Measurements from ENCODE around the gene MAGEA2.
"Not testable (repeated sequence)": the region's sequence is repeated elsewhere in the genome, so short reads cannot be mapped to it uniquely, and the experiment has no call there.

Gene MAGEA2

DNA sequence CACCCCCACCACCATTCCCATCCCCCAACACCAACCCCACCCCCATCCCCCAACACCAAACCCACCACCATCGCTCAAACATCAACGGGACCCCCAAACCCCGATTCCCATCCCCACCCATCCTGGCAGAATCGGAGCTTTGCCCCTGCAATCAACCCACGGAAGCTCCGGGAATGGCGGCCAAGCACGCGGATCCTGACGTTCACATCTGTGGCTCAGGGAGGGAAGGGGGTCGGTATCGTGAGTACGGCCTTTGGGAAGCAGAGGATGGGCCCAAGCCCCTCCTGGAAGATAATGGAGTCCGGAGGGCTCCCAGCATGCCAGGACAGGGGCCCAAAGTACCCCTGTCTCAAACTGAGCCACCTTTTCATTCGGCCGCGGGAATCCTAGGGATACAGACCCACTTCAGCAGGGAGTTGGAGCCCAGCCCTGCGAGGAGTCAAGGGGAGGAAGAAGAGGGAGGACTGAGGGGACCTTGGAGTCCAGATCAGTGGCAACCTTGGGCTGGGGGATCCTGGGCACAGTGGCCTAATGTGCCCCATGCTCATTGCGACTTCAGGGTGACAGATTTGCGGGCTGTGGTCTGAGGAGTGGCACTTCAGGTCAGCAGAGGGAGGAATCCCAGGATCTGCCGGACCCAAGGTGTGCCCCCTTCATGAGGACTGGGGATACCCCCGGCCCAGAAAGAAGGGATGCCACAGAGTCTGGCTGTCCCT is 19.3 kb downstream of the MAGEA2 start:
- H3K36me3 ChIP-seq (replicated peaks); DNase-seq (ENCODE audit: low spot score in 2 of 2); H3K4me3 ChIP-seq; H3K4me1 ChIP-seq; H3K27me3 ChIP-seq (ENCODE audit: low read depth); H3K9me3 ChIP-seq; in situ Hi-C loops (cut with MboI; ENCODE audit: low sequenced_read_pairs): not testable (repeated sequence)

DNA sequence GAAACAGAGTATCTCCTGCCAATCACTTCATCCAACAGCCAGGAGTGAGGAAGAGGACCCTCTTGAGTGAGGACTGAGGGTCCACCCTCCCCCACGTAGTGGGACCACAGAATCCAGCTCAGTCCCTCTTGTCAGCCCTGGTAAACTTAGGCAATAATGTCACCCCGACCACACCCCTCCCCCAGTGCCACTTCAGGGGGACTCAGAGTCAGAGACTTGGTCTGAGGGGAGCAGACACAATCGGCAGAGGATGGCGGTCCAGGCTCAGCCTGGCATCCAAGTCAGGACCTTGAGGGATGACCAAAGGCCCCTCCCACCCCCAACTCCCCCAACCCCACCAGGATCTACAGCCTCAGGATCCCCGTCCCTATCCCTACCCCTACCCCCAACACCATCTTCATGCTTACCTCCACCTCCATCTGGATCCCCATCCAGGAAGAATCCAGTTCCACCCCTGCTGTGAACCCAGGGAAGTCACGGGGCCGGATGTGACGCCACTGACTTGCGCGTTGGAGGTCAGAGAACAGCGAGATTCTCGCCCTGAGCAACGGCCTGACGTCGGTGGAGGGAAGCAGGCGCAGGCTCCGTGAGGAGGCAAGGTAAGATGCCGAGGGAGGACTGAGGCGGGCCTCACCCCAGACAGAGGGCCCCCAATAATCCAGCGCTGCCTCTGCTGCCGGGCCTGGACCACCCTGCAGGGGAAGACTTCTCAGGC is 20.2 kb downstream of the MAGEA2 start, which contains the start of the genes CSAG1 and MAGEA12:
TSS of gene CSAG1 (minus strand) at position 461 of the 715 bp plus-strand sequence. CDS start 1,261 bp downstream, outside the sequence.
TSS of gene MAGEA12 (plus strand) at position 497 of the 715 bp plus-strand sequence. CDS start 2,405 bp downstream, outside the sequence.
- no peak within 1 kb of the TSS for H3K4me3 ChIP-seq
- no peaks in the 10 kb centered on the region for H3K4me1 ChIP-seq
- H3K27me3 ChIP-seq (ENCODE audit: low read depth) = no peaks in the 10 kb centered on the region; the same call in 1 of the 2 replicates
- no peaks in the 10 kb centered on the region for H3K36me3 ChIP-seq (replicated peaks)
- in situ Hi-C loops (cut with MboI; ENCODE audit: low sequenced_read_pairs) = no loop called here
- no peak for DNase-seq (ENCODE audit: low spot score in 2 of 2)
- H3K9me3 ChIP-seq = no peaks in the 10 kb centered on the region

DNA sequence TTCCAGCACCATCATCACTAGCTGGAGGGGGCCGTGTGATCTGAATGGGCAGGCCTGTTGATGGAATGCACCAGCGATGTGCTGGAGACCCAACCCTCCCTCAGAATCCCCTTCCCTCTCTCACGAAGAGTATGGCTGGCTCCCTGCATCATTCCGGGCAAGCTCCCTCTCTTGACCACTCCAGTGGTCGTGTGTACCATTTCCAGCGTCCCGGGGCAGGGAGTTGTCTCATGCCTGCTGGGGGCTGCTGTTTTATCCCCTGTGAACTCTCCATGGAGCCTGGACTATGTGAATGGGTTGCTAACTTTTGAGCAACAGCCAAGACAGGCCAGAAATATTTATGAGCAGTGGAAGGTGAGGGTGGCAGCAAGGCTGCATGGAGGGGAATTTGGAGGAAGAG is 28.2 kb downstream of the MAGEA2 start:
- Histone ChIP-seq H3K4me3 (no peak overlapping the region), H3K4me1 (no peaks in the 10 kb centered on the region), H3K36me3 (replicated peaks) (no peaks in the 10 kb centered on the region), H3K27me3 (ENCODE audit: low read depth) (no peaks in the 10 kb centered on the region), H3K9me3 (no peaks in the 10 kb centered on the region)
- in situ Hi-C loops (cut with MboI; ENCODE audit: low sequenced_read_pairs) = no loop called here
- DNase-seq (ENCODE audit: low spot score in 2 of 2) = no peak

DNA sequence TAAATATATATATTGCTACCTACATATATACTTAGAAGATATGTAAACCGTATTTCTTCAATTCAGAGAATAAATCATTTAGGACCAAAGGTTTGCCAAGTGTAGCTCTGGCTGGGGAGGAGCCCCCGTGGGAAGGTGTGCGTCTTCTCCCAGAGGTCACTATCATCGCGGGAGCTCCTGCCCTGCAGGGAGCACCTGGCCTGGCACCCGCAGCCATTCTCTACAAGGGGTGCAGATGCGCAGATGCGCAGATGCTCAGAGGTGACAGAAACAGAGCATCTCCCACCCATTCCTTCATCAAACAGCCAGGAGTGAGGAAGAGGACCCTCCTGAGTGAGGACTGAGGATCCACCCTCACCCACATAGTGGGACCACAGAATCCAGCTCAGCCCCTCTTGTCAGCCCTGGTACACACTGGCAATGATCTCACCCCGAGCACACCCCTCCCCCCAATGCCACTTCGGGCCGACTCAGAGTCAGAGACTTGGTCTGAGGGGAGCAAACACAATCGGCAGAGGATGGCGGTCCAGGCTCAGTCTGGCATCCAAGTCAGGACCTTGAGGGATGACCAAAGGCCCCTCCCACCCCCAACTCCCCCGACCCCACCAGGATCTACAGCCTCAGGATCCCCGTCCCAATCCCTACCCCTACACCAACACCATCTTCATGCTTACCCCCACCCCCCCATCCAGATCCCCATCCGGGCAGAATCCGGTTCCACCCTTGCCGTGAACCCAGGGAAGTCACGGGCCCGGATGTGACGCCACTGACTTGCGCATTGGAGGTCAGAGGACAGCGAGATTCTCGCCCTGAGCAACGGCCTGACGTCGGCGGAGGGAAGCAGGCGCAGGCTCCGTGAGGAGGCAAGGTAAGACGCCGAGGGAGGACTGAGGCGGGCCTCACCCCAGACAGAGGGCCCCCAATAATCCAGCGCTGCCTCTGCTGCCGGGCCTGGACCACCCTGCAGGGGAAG is 39.5 kb downstream of the MAGEA2 start, which contains the start of gene MAGEA2B:
TSS of gene MAGEA2B (plus strand) at position 814 of the 973 bp plus-strand sequence. CDS start 2,479 bp downstream, outside the sequence.
- H3K4me1 ChIP-seq; H3K27me3 ChIP-seq (ENCODE audit: low read depth); DNase-seq (ENCODE audit: low spot score in 2 of 2); H3K4me3 ChIP-seq; H3K9me3 ChIP-seq; H3K36me3 ChIP-seq (replicated peaks); in situ Hi-C loops (cut with MboI; ENCODE audit: low sequenced_read_pairs): not testable (repeated sequence)

DNA sequence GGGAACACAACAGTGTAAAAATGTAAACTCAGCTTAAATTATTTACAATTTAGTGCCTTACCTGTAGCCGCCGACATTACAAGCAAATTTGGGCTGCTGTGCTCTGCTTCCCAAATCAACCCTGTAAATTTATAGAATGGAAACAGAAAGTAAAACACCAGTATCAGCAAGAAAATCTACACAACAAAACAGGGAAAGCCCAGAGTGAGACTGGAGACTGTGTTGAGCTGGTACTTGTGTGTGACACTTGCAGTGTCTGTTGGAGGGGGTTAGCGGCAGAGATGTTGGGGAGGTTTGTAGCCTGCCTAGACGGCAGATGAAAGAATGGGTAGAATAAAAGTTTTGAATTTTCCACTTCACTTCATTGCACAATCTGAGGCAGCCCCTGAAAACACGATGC is 40.4 kb downstream of the MAGEA2 start:
- H3K27me3 ChIP-seq (ENCODE audit: low read depth); H3K4me3 ChIP-seq; in situ Hi-C loops (cut with MboI; ENCODE audit: low sequenced_read_pairs); DNase-seq (ENCODE audit: low spot score in 2 of 2); H3K4me1 ChIP-seq; H3K9me3 ChIP-seq; H3K36me3 ChIP-seq (replicated peaks): not testable (repeated sequence)

DNA sequence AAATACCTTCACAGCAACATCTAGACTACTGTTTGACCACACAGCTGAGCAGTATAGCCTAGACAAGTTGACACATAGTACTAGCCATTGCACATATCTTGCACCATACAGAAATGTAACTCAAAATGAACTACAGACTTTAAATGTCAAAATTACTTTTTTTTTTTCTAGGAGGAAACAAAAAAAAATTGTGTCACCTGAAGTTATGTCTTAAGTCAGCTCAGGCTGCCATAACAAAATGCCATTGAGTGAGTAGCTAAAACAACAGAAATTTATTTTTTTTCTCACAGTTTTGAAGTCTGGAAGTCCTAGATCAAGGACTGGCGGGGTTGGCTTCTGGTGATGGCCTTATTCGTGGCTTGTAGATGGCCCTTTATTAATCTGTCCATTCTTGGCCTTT is 44.5 kb downstream of the MAGEA2 start, which contains the start of gene CSAG2:
TSS of gene CSAG2 (minus strand) at position 101 of the 400 bp plus-strand sequence. CDS start 161 bp downstream, outside the sequence.
- H3K4me3 ChIP-seq; in situ Hi-C loops (cut with MboI; ENCODE audit: low sequenced_read_pairs); H3K9me3 ChIP-seq; H3K36me3 ChIP-seq (replicated peaks); DNase-seq (ENCODE audit: low spot score in 2 of 2); H3K27me3 ChIP-seq (ENCODE audit: low read depth); H3K4me1 ChIP-seq: not testable (repeated sequence)

DNA sequence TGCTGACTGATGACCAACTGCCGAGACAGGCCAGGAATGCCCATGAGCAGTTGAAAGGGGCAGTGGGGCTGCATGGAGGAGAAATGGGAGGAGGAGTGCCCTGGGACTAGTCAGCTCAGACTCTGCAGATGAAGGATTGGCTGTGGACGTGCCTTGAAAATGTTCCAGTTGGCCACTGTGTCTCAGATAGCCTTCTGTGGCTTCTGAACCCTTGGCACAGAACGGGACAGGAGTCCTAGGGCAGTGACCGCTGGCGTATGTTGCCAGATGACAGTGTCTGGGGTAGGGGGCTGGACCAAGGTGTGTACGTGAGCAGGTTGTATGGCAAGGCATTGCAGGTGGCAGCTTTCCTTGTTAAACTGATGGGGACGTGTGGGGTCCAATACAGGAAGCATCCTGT is 47.1 kb downstream of the MAGEA2 start:
- H3K4me3 ChIP-seq; H3K36me3 ChIP-seq (replicated peaks); DNase-seq (ENCODE audit: low spot score in 2 of 2); H3K9me3 ChIP-seq; H3K4me1 ChIP-seq; H3K27me3 ChIP-seq (ENCODE audit: low read depth); in situ Hi-C loops (cut with MboI; ENCODE audit: low sequenced_read_pairs): not testable (repeated sequence)

DNA sequence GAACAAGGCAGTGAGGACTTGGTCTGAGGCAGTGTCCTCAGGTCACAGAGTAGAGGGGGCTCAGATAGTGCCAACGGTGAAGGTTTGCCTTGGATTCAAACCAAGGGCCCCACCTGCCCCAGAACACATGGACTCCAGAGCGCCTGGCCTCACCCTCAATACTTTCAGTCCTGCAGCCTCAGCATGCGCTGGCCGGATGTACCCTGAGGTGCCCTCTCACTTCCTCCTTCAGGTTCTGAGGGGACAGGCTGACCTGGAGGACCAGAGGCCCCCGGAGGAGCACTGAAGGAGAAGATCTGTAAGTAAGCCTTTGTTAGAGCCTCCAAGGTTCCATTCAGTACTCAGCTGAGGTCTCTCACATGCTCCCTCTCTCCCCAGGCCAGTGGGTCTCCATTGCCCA is 53.3 kb downstream of the MAGEA2 start:
- H3K27me3 ChIP-seq (ENCODE audit: low read depth); H3K4me1 ChIP-seq; H3K36me3 ChIP-seq (replicated peaks); in situ Hi-C loops (cut with MboI; ENCODE audit: low sequenced_read_pairs); DNase-seq (ENCODE audit: low spot score in 2 of 2); H3K9me3 ChIP-seq; H3K4me3 ChIP-seq: not testable (repeated sequence)
